ENCODE data around the gene PATL2.
A peak's percentile ranks its signal among the peaks of the same experiment; 100 is the strongest.
"Not testable (repeated sequence)": the region's sequence is repeated elsewhere in the genome, so short reads cannot be mapped to it uniquely, and the experiment has no call there.

Gene PATL2

DNA sequence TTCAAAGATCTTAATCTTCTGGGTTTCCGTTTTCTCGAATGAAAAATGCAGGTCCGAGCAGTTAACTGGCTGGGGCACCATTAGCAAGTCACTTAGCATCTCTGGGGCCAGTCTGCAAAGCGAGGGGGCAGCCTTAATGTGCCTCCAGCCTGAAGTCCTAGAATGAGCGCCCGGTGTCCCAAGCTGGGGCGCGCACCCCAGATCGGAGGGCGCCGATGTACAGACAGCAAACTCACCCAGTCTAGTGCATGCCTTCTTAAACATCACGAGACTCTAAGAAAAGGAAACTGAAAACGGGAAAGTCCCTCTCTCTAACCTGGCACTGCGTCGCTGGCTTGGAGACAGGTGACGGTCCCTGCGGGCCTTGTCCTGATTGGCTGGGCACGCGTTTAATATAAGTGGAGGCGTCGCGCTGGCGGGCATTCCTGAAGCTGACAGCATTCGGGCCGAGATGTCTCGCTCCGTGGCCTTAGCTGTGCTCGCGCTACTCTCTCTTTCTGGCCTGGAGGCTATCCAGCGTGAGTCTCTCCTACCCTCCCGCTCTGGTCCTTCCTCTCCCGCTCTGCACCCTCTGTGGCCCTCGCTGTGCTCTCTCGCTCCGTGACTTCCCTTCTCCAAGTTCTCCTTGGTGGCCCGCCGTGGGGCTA, at the start of gene PATL2, which contains the start of gene B2M:
Gene PATL2 (minus strand): TSS at position 228 of the 647 bp plus-strand sequence. CDS start 34,833 bp downstream, outside the sequence.
Gene B2M (plus strand): TSS at position 422 of the 647 bp plus-strand sequence. CDS start 30 bp downstream, at position 452.
- DNase-seq, result peak; percentile 91

DNA sequence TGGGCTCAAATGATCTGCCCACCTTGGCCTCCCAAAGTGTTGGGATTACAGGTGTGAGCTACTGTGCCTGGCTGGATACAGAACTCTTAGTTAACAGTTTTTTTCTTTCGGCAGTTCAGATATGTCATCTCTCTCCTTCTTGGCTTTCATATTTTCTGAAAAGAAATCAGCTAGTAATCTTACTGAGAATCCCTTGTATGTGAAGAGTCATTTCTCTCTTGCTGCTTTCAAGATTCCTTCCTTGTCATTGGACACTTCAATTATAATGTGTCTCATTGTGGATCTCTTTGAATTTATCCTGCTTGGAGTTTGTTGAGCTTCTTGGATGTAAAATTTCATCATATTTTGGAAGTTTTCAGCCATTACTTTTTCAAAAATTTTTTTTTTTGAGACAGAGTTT, 42.2 kb upstream of the PATL2 start:
- DNase-seq, result no peak

- DNase-seq, result not testable (repeated sequence)
These were observed 32.3 kb upstream of the PATL2 start for GRCh38 chr15:44743454-44743853.

DNA sequence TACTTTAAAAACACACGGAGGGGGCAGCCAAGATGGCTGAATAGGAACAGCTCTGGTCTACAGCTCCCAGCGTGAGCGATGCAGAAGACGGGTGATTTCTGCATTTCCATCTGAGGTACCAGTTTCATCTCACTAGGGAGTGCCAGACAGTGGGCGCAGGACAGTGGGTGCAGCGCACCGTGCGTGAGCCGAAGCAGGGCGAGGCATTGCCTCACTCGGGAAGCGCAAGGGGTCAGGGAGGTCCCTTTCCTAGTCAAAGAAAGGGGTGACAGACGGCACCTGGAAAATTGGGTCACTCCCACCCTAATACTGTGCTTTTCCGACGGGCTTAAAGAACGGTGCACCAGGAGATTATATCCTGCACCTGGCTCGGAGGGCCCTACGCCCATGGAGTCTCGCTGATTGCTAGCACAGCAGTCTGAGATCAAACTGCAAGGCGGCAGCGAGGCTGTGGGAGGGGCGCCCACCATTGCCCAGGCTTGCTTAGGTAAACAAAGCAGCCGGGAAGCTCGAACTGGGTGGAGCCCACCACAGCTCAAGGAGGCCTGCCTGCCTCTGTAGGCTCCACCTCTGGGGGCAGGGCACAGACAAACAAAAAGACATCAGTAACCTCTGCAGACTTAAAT, 28.2 kb upstream of the PATL2 start:
- DNase-seq, result not testable (repeated sequence)

- no peak for DNase-seq
These were observed 27.3 kb upstream of the PATL2 start for GRCh38 chr15:44738340-44738984.

DNA sequence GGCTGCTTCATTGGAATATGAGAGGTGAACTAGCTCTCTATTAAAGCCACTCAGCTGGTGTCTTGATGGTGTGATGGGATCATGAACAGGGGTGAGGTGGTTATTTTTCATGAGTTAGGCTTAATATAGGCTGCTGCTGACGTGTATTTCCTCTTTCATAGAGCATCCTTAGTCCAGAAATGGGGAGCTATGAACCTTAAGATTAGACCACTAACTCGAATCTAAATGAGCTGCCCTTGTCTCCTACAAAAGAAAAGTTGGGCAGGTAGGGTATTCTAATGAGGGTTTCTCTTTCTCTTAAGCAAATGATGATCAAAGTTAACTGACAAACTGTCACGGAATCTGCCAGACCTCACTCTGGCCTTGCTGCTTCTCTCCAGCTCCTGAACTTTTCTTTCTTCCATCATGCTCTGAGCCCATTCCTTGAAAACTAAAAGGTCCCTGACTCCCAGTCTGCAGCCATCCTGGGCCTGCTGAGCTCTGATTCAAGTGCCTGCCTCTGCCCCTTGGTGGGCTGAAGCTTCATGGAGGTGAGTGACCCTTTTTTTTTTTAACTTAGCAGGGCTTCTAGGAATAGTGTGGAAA, 25.1 kb upstream of the PATL2 start, which contains the start of gene TRIM69:
Gene TRIM69 (plus strand): TSS at position 348 of the 585 bp plus-strand sequence. CDS start 177 bp downstream, at position 525.
- DNase-seq, result no peak

GRCh38 chr15:44735482-44736180, 24.5 kb upstream of the PATL2 start:
- DNase-seq, result no peak

DNA sequence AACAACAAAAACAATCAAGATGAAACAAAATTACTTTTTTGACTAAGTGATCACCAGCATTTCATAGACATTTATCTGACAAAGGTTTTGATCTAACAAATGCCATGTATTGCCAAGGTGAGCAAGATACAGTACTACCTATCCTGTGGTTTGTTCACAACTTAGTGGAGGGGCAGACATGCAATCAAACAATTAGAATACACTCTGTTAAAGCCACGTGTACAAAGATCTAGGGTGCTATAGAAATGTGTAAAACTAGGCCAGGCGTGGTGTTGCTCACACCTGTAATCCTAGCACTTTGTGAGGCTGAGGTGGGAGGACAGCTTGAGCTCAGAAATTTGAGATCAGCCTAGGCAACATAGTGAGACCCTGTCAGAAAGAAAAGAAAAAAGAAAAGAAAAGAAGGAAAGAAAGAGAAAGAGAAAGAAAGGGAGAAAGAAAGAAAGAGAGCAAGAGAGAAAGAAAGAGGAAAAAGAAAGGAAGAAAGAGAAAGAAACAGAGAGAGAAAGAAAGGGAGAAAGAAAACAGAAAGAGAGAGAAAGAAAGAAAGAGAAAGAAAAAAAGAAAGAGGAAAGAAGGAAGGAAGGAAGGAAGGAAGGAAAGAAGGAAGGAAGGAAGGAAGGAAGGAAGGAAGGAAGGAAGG, 23.8 kb upstream of the PATL2 start:
- no peak for DNase-seq

- DNase-seq, result no peak
These were observed 18.4 kb upstream of the PATL2 start for GRCh38 chr15:44729408-44730127.

- DNase-seq, result peak; percentile 87
These were observed 17.7 kb upstream of the PATL2 start for GRCh38 chr15:44728576-44729407.

DNA sequence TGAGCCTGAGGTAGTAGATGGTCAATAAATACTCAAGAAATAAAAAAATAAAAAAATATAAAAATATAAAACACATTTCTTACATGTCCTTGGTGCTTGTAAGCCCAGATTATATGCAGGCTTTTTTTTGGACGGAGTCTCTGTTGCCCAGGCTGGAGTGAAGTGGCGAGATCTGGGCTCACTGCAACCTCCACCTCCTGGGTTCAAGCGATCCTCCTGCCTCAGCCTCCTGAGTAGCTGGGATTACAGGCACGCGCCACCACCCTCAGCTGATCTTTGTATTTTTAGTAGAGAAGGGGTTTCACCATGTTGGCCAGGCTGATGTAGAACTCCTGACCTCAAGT, 17.1 kb upstream of the PATL2 start:
- DNase-seq, result not testable (repeated sequence)

GRCh38 chr15:44727485-44728231, 16.5 kb upstream of the PATL2 start:
- DNase-seq, result no peak

DNA sequence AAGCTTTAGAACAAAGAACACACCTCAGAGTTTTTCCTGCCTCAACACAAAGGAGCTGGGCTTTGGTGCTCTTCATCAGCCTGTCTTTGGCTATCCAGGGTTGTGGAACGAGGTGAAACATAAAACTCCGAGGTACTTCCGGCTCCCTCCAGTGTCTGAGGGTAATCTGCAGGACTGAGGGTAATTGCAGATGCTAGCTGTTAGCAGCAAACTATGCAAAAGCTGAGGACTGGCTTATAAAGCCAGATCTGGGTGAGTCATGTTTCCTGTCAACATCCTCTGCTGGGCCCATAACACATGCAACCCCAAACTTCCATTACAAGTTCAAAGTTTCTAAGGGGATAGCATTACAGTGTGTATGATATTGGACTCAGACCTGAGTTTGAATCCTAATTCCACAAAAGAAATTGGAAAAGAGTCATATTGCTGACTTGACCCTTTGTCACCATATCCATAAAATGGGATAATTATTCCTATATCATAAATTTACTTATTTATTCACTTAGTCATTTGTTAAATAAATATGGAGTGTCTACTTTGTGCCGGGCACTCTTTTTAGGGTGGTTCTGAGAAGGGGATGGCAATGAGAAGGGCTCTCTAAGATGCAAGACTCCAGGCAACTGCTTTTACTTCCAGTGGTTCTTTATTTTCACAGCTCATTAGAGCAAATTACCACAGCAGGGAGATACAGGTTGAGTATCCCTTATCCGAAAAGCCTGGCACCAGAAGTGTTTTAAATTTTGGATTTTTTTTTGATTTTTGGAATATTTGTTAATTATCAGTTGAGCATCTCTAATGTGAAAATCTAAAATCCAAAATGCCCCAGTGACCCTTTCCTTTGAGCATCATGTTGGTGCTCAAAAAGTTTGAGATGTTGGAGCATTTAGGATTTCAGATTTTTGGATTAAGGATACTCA, 15.7 kb upstream of the PATL2 start:
- DNase-seq, result no peak

DNA sequence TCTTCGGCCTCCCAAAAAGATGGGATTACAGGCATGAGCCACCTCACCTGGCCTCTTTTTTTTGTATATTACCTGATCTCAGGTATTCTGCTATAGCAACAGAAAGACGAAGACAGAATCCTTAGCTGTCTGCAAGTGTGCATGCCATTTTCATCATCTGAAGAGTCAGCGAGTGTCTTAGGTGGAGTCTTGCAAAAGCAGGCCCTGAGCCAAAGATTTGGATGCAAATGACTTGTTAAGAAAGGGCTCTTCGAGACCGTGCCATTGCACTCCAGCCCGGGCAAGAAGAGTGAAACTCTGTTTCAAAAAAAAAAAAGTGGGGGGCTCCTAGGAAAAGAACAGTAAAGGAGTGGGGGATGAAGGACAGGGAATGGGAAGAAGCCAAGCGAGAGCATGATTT, 15.0 kb upstream of the PATL2 start:
- no peak for DNase-seq

DNA sequence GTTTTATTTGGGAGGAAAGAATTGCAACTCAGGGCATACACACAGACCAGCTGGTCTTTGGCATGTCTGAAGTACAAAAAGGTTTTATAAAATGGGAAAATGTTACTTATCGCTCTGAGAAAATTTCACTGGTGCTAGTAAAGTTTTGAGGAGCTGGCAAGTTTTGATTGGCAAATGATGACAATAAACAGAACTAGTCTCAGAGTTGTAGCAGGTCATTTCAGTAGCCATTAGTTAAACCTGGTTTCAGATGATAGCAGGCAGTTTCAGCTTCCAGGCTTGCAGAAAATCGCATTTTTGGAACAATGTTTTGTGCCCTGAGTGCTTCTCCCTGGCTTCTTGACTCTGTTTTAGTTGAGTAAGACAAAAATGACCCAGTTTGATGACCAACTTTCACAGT, 10.9 kb upstream of the PATL2 start:
- DNase-seq, result no peak

DNA sequence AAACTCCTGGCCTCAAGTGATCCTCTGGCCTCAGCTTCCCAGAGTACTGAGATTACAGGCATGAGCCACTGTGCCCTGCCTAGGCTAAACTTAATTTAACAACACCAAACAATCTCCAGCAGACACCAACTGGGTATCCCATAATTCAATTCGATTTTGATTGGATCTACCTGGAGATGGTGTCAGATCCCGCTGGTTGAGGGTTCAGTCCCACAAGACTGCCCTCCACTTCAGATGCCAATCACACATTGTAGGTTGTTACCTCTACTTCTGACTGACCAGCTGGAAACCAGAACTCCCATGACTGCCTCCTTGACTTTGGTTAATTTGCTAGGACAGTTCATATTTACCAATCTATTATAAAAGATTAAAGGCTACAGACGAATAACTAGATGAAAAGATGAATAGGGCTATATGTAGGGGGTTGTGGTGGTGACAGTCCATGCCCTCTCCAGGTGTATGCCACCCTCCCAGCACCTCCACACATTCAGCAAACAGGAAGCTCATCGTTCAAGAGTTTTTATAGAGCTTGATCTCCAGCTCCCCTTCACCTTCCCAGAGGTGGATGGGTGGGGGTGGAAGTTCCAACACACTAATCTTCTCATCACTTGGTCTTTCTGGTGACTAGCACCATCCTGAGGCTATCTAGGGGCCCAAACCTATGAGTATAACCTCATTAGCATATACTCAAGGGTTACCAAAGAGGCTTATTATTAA, 9.5 kb upstream of the PATL2 start:
- no peak for DNase-seq

GRCh38 chr15:44720000-44720435, 8.9 kb upstream of the PATL2 start:
- not testable (repeated sequence) for DNase-seq
